Kidney epithelial cell (primary cell): ENCODE data around the gene SERINC1. TPM values are rescaled to one million over a fixed set of nuclear protein-coding genes. Genes with fewer than 3 reads are reported as not detected.
"Not testable (repeated sequence)": the region's sequence is repeated elsewhere in the genome, so short reads cannot be mapped to it uniquely, and the experiment has no call there.

Experiments used
- DNase-seq: peaks from one replicate; pipeline ENCODE4 v3.0.0-alpha.2; 2010; ENCODE audit warnings: low read depth
- H3K27me3 ChIP-seq: 2 replicates; pipeline ENCODE4 v1.6.0; 2011; ENCODE audit warnings: low read length; ENCODE audit not compliant: control insufficient read depth, insufficient read depth
- H3K36me3 ChIP-seq: 2 replicates; pipeline ENCODE4 v1.5.1; 2011; ENCODE audit warnings: low read length; ENCODE audit not compliant: control insufficient read depth, insufficient read depth
- H3K4me3 ChIP-seq: 2 replicates; pipeline ENCODE4 v1.5.1; 2011; ENCODE audit warnings: low read depth, mild to moderate bottlenecking, control low read depth, low read length
- CTCF ChIP-seq: IDR thresholded peaks from 2 replicates; pipeline ENCODE4 v1.5.1; 2011; ENCODE audit warnings: mild to moderate bottlenecking, moderate library complexity, low read length, control low read depth, inconsistent platforms; ENCODE audit not compliant: insufficient read depth, poor library complexity, severe bottlenecking
- total RNA-seq: library from RNA; depleted of rRNA; stranded (reverse); fragments of >200 nt; gene quantifications from 2 replicates; pipeline ENCODE4 v1.2.3, GENCODE V29; 2015

The SERINC1 gene
- 112 and 130 TPM in 2 replicates for total RNA-seq

- Histone ChIP-seq H3K36me3 (no peaks in the 10 kb centered on the region), H3K27me3 (no peaks in the 10 kb centered on the region), H3K4me3 (peak within 1 kb of the TSS; percentile 99)
- peak; percentile 82 for DNase-seq
- TF ChIP-seq CTCF, result no peak
These were observed at the start of gene SERINC1 for GRCh38 chr6:122471107-122472021. TSS of gene SERINC1 (minus strand) at chr6:122471807. CDS start at chr6:122471737, 70 bp downstream.

DNA sequence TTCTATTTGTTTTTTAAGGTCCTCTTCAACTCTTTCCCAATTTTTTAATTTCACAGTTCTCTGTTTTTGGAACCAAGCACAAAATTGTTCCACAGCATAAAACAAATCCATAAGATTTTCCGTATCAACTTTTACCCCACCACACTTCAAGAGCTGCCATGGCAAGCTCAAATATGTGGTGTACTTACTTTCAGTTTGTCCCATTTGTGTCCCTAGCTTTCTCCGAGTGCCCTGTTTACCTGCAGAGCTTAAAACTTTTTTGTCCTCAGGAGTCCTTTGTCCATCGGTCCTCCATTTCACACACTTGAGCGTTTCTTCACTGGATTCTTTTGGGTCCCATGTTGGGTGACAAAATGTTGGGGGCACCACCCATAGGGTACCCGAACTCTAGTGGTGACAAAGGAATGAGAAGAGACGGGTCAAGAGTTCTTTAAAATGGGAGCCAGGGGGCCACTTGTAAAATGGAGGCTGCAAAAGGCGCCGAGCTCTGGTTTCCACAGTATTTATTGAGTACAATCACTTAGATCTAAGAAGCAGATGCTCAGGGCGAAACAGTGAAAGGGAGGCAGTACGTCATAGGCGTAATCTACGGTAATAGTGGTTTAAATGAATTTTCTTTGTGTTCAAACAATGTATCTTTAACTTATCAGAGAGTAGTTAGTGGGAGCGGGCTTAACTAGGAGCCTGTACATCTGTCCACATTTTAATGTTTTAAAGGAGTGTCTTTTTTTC lies 39.8 kb upstream of the SERINC1 start:
- Histone ChIP-seq H3K4me3 (no peak overlapping the region), H3K27me3 (no peaks in the 10 kb centered on the region), H3K36me3 (no peaks in the 10 kb centered on the region)
- no peak for DNase-seq
- TF ChIP-seq CTCF, result no peak

GRCh38 chr6:122505170-122505569 lies 33.6 kb upstream of the SERINC1 start:
- DNase-seq, H3K27me3 ChIP-seq, H3K36me3 ChIP-seq, H3K4me3 ChIP-seq: not testable (repeated sequence)

- H3K27me3 ChIP-seq, result no peaks in the 10 kb centered on the region
- DNase-seq, result no peak
- no peak for TF ChIP-seq CTCF
- H3K4me3 ChIP-seq, result no peak overlapping the region
- H3K36me3 ChIP-seq, result no peaks in the 10 kb centered on the region
These were observed 29.9 kb upstream of the SERINC1 start for GRCh38 chr6:122501475-122501874.

DNA sequence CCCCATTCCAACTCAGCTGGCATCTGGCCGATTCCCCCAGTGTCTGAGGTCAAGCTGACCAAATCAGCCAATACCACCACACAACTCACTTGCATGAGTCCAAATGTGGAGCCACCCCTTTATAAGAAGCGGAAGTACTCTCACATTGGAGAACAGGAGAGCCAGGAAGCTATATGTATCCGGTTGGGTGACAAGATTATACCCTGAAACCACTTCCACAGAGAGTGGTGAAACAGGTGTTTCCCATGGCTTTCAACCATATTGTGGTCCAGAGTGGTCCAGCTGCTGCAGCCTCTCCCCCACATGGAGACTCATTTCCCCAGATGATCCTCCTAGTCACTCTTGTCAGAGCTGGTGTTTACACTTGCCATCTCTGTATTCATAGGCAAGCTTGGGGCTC lies 24.0 kb upstream of the SERINC1 start:
- DNase-seq, result no peak
- Histone ChIP-seq H3K4me3 (no peak overlapping the region), H3K27me3 (no peaks in the 10 kb centered on the region), H3K36me3 (no peaks in the 10 kb centered on the region)
- TF ChIP-seq CTCF, result no peak

GRCh38 chr6:122494665-122495272 lies 23.2 kb upstream of the SERINC1 start:
- H3K36me3 ChIP-seq, result no peaks in the 10 kb centered on the region
- no peak for DNase-seq
- no peaks in the 10 kb centered on the region for H3K27me3 ChIP-seq
- no peak for TF ChIP-seq CTCF
- H3K4me3 ChIP-seq, result no peak overlapping the region
